ENCODE results near the gene IFITM10.

GRCh38 chr11:1744137-1744886, 6.1 kb downstream of the IFITM10 start:
- TF ChIP-seq CTCF (conservative IDR thresholded peaks at IDR 0.05 in 1 of 2, IDR thresholded peaks at IDR 0.05 in 1 of 2; ENCODE audit: low read depth in 1 of 2, low read length in 2 of 2), result no peak
- TF ChIP-seq EZH2 (IDR thresholded peaks at IDR 0.05; ENCODE audit: low read length, missing control alignments), result no peak

Measured in fibroblast of lung (primary cell).